Fibroblast of peridontal ligament (primary cell): Measurements from ENCODE around the gene MSRB1.

ENCODE experiments used
- DNase-seq: peaks from one replicate; pipeline ENCODE4 v3.0.0-alpha.2; 2010; ENCODE audit errors: extremely low read depth

Gene MSRB1

DNA sequence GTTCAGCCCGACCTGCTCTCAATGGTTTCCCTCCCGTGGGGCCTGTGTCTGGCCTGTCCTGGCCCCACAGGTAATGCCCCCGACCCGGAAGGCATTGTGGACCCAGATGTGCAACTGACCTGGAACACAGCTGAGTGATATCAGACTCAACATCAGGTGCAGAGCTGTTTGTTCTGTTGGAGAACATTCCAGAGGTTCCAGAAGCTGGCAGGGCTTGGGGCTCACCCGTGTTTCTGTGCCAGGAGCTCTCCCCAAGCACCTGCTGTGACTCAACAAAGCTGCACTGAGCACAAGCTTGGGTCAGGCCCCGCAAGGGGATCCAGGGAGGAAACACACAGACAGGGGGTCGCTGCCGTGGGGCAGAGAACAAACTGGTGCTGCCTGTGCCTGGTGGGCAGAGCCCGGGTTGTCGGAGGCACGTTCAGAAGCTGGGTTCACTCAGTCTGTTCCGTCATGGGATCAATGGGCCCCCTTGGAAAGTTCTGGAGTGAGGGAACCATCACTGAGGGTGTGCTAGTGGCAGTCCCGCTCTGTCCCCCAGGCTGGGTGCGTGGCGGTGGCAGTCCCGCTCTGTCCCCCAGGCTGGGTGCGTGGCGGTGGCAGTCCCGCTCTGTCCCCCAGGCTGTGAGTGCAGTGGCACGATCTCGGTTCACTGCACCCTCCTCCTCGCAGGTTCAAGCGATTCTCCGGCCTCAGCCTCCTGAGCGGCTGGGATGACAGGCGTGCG lies 46.9 kb downstream of the MSRB1 start:
- no peak for DNase-seq

DNA sequence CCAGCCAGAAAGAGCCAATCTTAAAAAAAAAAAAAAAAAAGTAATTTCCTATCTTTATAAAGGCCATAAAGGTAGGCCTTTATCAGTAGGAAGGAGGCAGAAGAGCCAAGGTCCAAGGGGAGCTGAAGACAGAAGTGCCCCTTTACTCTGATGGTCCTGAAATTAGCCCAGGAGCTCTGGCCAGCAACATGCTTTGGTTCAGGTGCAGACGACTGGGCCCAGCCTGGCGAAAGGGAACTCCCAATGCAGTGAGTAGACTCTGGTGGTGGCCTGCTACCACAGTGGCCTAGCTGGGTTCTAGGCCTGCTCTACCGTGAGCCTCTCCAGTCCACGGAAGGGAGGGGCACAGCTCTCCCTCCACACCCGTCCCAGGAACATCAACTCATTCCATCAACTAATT lies 47.9 kb downstream of the MSRB1 start:
- no peak for DNase-seq

DNA sequence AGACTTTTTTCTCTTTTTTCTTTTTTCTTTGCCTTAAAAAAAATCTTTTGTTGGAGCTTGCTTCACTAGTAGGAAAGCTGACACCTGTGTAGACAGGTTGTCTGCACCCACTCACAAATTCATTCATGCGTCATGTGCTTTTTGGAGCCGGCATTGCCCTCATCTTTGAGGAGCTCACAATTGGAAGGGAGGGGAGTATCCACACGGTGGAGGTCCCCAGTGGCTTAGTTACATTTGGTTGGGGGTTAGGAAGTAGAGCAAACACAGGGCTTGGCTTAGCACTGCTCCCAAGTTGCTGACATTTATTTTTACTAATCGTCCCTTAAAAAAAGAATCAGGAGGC lies 52.3 kb downstream of the MSRB1 start:
- no peak for DNase-seq

DNA sequence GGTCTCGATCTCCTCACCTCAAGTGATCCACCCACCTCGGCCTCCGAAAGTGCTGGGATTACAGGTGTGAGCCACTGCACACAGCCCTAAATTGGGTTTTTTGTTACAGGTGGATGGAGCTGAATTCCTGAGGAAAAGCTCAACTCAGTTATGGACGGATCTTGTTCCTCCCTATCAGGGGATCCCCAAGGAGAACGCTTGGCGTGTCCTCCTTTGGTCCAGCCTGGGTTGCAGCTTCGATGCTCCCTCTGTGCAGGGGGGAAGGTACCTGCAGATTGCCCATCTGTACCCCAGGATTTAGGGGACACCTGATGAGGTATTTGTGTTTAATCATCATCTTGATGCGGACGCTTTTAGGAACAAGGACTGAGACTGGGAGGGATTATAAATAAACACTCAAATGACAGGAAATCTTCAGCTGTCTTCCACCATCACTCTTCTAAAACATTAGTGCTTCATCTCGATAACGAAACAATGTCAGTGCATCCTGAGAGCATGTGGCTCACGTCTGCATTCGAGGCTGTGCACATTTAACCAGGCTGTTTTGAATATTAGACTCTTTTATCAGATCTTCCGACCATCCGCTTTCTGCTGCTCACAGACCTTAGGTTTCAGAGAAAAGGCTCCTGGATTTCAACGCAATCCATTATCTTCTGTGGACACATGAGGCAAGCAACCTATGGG lies 52.8 kb downstream of the MSRB1 start:
- DNase-seq, result no peak
